OCI-LY7 (cell line): ENCODE data around the gene TSTD2. TPM values are rescaled to one million over a fixed set of nuclear protein-coding genes. Genes with fewer than 3 reads are reported as not detected.

Source experiments
- BruUV-seq: library from RNA; stranded (reverse); fragments of 400-500 nt; replicated peaks from 2 replicates; lab custom pipeline; 2021; lab: Mats Ljungman, UMichigan
- CTCF ChIA-PET: fragments of 300-600 bp; sonication (Branson Sonifier 250); formaldehyde crosslinking; loops from one replicate; lab custom pipeline; 2022; ENCODE audit warnings: antibody characterized with exemption; ENCODE audit not compliant: unreplicated experiment; lab: Charles Lee
- POLR2A ChIA-PET: fragments of 300-600 bp; sonication (Branson Sonifier 250); formaldehyde crosslinking; loops from one replicate; lab custom pipeline; 2022; ENCODE audit warnings: antibody characterized with exemption; lab: Charles Lee
- DNase-seq: peaks from one replicate; pipeline ENCODE4 v3.0.0-alpha.2; 2015; ENCODE audit warnings: low spot score
- H2AFZ ChIP-seq: fragments of 200-600 bp; sonication (generic), shearing (Covaris generic); 2 replicates; pipeline ENCODE4 v1.6.1; 2014; ENCODE audit warnings: mild to moderate bottlenecking, antibody characterized with exemption, low read length, moderate library complexity
- H3K27ac ChIP-seq: fragments of 200-600 bp; sonication (generic); 2 replicates; pipeline ENCODE4 v1.5.1; 2014; ENCODE audit warnings: mixed run types, low read depth, mild to moderate bottlenecking, moderate library complexity, low read length, inconsistent platforms; ENCODE audit not compliant: poor library complexity, severe bottlenecking
- H3K36me3 ChIP-seq: fragments of 200-600 bp; sonication (generic); 2 replicates; pipeline ENCODE4 v1.6.1; 2014; ENCODE audit warnings: mild to moderate bottlenecking, antibody characterized with exemption, low read length, moderate library complexity, mixed read lengths; ENCODE audit not compliant: insufficient read depth
- H3K4me1 ChIP-seq: fragments of 200-600 bp; sonication (generic); 2 replicates; pipeline ENCODE4 v1.5.1; 2014; ENCODE audit warnings: mild to moderate bottlenecking, low read length; ENCODE audit not compliant: insufficient read depth, poor library complexity, severe bottlenecking
- H3K4me2 ChIP-seq: fragments of 200-600 bp; sonication (generic); 2 replicates; pipeline ENCODE4 v1.6.1; 2014; ENCODE audit warnings: mild to moderate bottlenecking, low read length
- H3K4me3 ChIP-seq: fragments of 200-600 bp; sonication (generic); 2 replicates; pipeline ENCODE4 v1.5.1; 2014; ENCODE audit warnings: mild to moderate bottlenecking, low read depth, low read length; ENCODE audit not compliant: poor library complexity, severe bottlenecking
- H3K79me2 ChIP-seq: fragments of 200-600 bp; sonication (generic); 2 replicates; pipeline ENCODE4 v1.6.1; 2016; ENCODE audit warnings: low read depth, mild to moderate bottlenecking, low read length, moderate library complexity, mixed read lengths; ENCODE audit not compliant: insufficient read depth
- H3K9me2 ChIP-seq: fragments of 200-600 bp; sonication (generic); 2 replicates; pipeline ENCODE4 v1.6.1; 2016; ENCODE audit warnings: mild to moderate bottlenecking, low read length, mixed read lengths; ENCODE audit not compliant: insufficient read depth
- H3K9me3 ChIP-seq: fragments of 200-600 bp; sonication (generic); 2 replicates; pipeline ENCODE4 v1.6.1; 2014; ENCODE audit warnings: mild to moderate bottlenecking, mixed run types, low read length, mixed read lengths
- H4K20me1 ChIP-seq: fragments of 200-600 bp; sonication (generic); 2 replicates; pipeline ENCODE4 v1.6.1; 2014; ENCODE audit warnings: mild to moderate bottlenecking, antibody characterized with exemption, low read length, moderate library complexity, mixed read lengths; ENCODE audit not compliant: insufficient read depth
- EZH2phosphoT487 ChIP-seq: fragments of 200-600 bp; sonication (generic); IDR thresholded peaks from 2 replicates; pipeline ENCODE4 v1.6.1; 2018; ENCODE audit warnings: low read depth, borderline replicate concordance, mild to moderate bottlenecking, mixed run types, antibody characterized with exemption, low read length, moderate library complexity, mixed read lengths
- intact Hi-C: fragments of 100-400 bp; cut with micrococcal nuclease; formaldehyde crosslinking; loops from one replicate; pipeline ENCODE4 v1.10.0; 2022; ENCODE audit not compliant: unreplicated experiment
- total RNA-seq, 2 experiments: library from RNA; depleted of rRNA in 1 of 2; stranded (reverse); fragments of >200 nt in 1 of 2; shearing (Covaris generic) in 1 of 2; gene quantifications; 2 replicates each; pipeline ENCODE4 v1.2.3, GENCODE V29; 2014 to 2022
- TF ChIP-seq, protein P1 (sequence below): fragments of 200-600 bp; sonication (generic); conservative IDR thresholded peaks from 2 replicates; pipeline ENCODE4 v1.5.1; 2014; ENCODE audit warnings: mild to moderate bottlenecking, antibody characterized with exemption, low read length, moderate library complexity, mixed read lengths

The TSTD2 gene
- total RNA-seq, 2 experiments from 2014 or later, result 17.1 to 22.0 TPM

DNA sequence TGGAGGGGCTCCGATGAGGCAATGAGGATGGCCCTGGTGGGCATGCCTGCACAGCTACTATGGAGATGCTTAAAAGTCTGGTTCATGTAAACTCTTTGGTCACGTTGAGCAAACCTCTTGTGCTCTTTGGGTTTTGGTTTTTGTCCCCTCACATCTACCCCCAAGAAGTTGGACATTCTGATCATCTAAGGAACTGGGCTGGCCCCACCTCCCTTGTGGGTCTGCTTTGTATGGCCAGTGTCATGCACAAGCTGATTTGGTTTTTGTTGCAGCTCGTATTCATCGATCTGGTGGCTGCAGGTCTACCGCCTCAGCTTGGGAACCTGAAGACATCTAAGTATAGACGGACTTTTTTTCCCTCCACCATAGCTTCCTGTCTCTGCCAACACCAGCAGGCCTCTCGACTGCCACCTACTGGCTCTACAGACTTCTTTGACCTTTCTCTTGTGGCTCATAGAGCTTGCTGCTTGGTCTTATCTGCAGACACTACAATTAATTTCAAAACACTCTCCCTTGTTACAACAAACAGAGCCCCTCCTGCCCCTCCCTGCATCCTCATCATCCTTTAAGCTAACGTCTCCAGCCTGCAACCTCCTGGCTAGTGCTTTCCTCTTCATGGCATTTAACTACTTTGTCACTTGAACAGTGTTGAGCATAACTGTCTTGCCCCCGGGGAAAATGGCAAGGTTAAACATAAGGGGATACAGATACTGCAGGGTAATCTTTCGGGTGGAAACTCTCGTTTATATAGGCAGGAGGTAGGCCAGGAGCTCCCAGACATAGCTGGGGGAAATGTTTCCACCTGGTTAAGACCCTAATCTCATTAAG is 34.5 kb downstream of the TSTD2 start:
- no peak overlapping the region for H3K27ac ChIP-seq
- no peaks in the 10 kb centered on the region for H3K9me2 ChIP-seq
- H4K20me1 ChIP-seq, result no peaks in the 10 kb centered on the region
- H2AFZ ChIP-seq, result peak overlapping the region; percentile 67; the same call in 1 of the 2 replicates
- TF ChIP-seq, protein P1, sequence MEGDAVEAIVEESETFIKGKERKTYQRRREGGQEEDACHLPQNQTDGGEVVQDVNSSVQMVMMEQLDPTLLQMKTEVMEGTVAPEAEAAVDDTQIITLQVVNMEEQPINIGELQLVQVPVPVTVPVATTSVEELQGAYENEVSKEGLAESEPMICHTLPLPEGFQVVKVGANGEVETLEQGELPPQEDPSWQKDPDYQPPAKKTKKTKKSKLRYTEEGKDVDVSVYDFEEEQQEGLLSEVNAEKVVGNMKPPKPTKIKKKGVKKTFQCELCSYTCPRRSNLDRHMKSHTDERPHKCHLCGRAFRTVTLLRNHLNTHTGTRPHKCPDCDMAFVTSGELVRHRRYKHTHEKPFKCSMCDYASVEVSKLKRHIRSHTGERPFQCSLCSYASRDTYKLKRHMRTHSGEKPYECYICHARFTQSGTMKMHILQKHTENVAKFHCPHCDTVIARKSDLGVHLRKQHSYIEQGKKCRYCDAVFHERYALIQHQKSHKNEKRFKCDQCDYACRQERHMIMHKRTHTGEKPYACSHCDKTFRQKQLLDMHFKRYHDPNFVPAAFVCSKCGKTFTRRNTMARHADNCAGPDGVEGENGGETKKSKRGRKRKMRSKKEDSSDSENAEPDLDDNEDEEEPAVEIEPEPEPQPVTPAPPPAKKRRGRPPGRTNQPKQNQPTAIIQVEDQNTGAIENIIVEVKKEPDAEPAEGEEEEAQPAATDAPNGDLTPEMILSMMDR, result peak; percentile 92
- no peak for TF ChIP-seq EZH2phosphoT487
- H3K79me2 ChIP-seq, result no peaks in the 10 kb centered on the region
- peaks cover 42% of the 10 kb centered on the region for H3K36me3 ChIP-seq
- CTCF ChIA-PET, result interaction anchor here (0.7 to 1.2 kb wide), 3 partner anchors 31 to 742 kb away, joined by 3 to 6 read pairs (median 3); no protein-coding TSS in a partner anchor
- peak; percentile 84 for DNase-seq
- H3K4me3 ChIP-seq, result no peak overlapping the region
- no TSS peak for BruUV-seq
- H3K4me2 ChIP-seq, result peak overlapping the region; percentile 41
- intact Hi-C loops, result loop anchor here (1.0 to 5.0 kb wide), 4 partner anchors 130 to 741 kb away; partner anchors contain the start of gene TDRD7
- H3K4me1 ChIP-seq, result peaks cover 8% of the 10 kb centered on the region
- H3K9me3 ChIP-seq, result no peaks in the 10 kb centered on the region
- POLR2A ChIA-PET, result interaction anchor here (1.1 kb wide), 1 partner anchor 35 kb away, joined by 4 read pairs; the partner anchor contains the start of genes NCBP1 and TSTD2

DNA sequence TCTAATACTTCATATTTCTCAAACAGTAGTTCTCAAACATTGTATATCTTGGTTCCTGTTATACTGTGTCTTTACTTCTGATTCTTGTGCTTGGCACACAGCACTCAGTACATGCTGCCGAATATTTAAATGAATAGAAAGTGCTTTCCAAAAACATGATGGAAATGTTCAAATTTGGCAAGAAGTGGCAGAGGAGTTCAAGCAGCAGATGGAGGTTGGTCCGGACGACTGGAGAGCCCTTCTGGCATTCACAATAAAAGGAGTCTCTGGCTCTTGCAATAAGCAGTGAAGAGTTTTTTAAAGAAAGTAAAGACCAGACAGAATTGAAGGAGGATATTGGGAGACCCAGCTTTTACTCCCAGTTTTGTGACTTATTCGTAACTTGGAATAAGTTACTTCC is 36.3 kb downstream of the TSTD2 start:
- Histone ChIP-seq H3K4me1 (peaks cover 8% of the 10 kb centered on the region), H3K79me2 (no peaks in the 10 kb centered on the region), H3K9me3 (no peaks in the 10 kb centered on the region), H3K9me2 (no peaks in the 10 kb centered on the region), H3K4me2 (no peak overlapping the region), H3K36me3 (peaks cover 25% of the 10 kb centered on the region), H4K20me1 (no peaks in the 10 kb centered on the region), H2AFZ (no peak overlapping the region), H3K4me3 (no peak overlapping the region), H3K27ac (no peak overlapping the region)
- ChIA-PET CTCF (no interaction called here), POLR2A (no interaction called here)
- no TSS peak for BruUV-seq
- DNase-seq, result no peak
- intact Hi-C loops, result loop anchor here (5.0 kb wide), 2 partner anchors 185 to 740 kb away; partner anchors contain the start of gene TDRD7
- no peak for TF ChIP-seq EZH2phosphoT487
- TF ChIP-seq, protein P1, result no peak
